GM23338 (cell line): ENCODE measurements around the gene IQSEC3. TPM values are rescaled to one million over a fixed set of nuclear protein-coding genes. Genes with fewer than 3 reads are reported as not detected.

Experiments
- ATAC-seq: fragments of 200-7000 bp; cut with Tn5 transposase; 3 replicates; pipeline ENCODE4 v1.9.1; 2020
- DNase-seq: peaks from one replicate; pipeline ENCODE4 v3.0.0-alpha.2; 2015; ENCODE audit warnings: low spot score
- H2AFZ ChIP-seq: fragments of 200-600 bp; sonication (generic); 2 replicates; pipeline ENCODE4 v1.8.0; 2016; ENCODE audit warnings: antibody characterized with exemption, mild to moderate bottlenecking, moderate library complexity
- H3F3A ChIP-seq: fragments of 200-600 bp; sonication (generic); replicated peaks from 2 replicates; pipeline ENCODE4 v1.8.0; 2017; ENCODE audit warnings: antibody characterized with exemption, mixed run types, low read depth
- H3K27ac ChIP-seq: fragments of 200-600 bp; sonication (generic); 2 replicates; pipeline ENCODE4 v1.6.1; 2016; ENCODE audit warnings: low read depth
- H3K27me3 ChIP-seq: fragments of 200-600 bp; sonication (generic); 2 replicates; pipeline ENCODE4 v1.8.0; 2016; ENCODE audit warnings: mild to moderate bottlenecking, mixed run types, moderate library complexity; ENCODE audit not compliant: insufficient read depth
- H3K36me3 ChIP-seq: fragments of 200-600 bp; sonication (generic); 2 replicates; pipeline ENCODE4 v1.8.0; 2016; ENCODE audit warnings: mild to moderate bottlenecking; ENCODE audit not compliant: insufficient read depth
- H3K4me1 ChIP-seq: fragments of 200-600 bp; sonication (generic); 2 replicates; pipeline ENCODE4 v1.8.0; 2016; ENCODE audit warnings: mild to moderate bottlenecking, moderate library complexity; ENCODE audit not compliant: insufficient read depth
- H3K4me2 ChIP-seq: fragments of 200-600 bp; sonication (generic); 2 replicates; pipeline ENCODE4 v1.7.1; 2017; ENCODE audit warnings: mixed run types
- H3K4me3 ChIP-seq: fragments of 200-600 bp; sonication (generic); 2 replicates; pipeline ENCODE4 v1.6.1; 2016; ENCODE audit warnings: mixed run types
- H3K79me2 ChIP-seq: fragments of 200-600 bp; sonication (generic); replicated peaks from 2 replicates; pipeline ENCODE4 v1.8.0; 2017; ENCODE audit warnings: mild to moderate bottlenecking; ENCODE audit not compliant: insufficient read depth
- H3K9me2 ChIP-seq: fragments of 200-600 bp; sonication (generic); 2 replicates; pipeline ENCODE4 v1.8.0; 2017; ENCODE audit not compliant: insufficient read depth
- H4K20me1 ChIP-seq: fragments of 200-600 bp; sonication (generic); replicated peaks from 2 replicates; pipeline ENCODE4 v1.8.0; 2017; ENCODE audit warnings: mild to moderate bottlenecking; ENCODE audit not compliant: insufficient read depth
- H3K27ac Mint-ChIP-seq: 2 replicates; pipeline ENCODE4 v1.8.0; 2020; ENCODE audit warnings: inconsistent platforms, mild to moderate bottlenecking, moderate library complexity, mixed read lengths
- H3K27me3 Mint-ChIP-seq: 3 replicates; pipeline ENCODE4 v1.8.0; 2022; ENCODE audit warnings: low read depth, mild to moderate bottlenecking, moderate library complexity, mixed read lengths, inconsistent platforms; ENCODE audit not compliant: insufficient read depth, poor library complexity
- H3K36me3 Mint-ChIP-seq: 3 replicates; pipeline ENCODE4 v1.8.0; 2021; ENCODE audit warnings: low read depth, mild to moderate bottlenecking, inconsistent platforms, moderate library complexity, mixed read lengths
- H3K4me1 Mint-ChIP-seq: 3 replicates; pipeline ENCODE4 v1.8.0; 2020; ENCODE audit warnings: mild to moderate bottlenecking, inconsistent platforms, mixed read lengths
- H3K4me3 Mint-ChIP-seq: 3 replicates; pipeline ENCODE4 v1.8.0; 2021; ENCODE audit warnings: moderate library complexity, mild to moderate bottlenecking, inconsistent platforms, mixed read lengths
- H3K9me3 Mint-ChIP-seq: 3 replicates; pipeline ENCODE4 v1.8.0; 2020; ENCODE audit warnings: moderate library complexity, mild to moderate bottlenecking, inconsistent platforms, mixed read lengths
- CREB1 ChIP-seq: fragments of 250-450 bp; sonication (Bioruptor Pico); IDR thresholded peaks from 2 replicates; pipeline ENCODE4 v1.5.0; 2020; ENCODE audit warnings: low read depth, mild to moderate bottlenecking, moderate library complexity
- CTCF ChIP-seq, 2 experiments: fragments of 200-600 bp in 1 of 2; sonication (generic) in 1 of 2; conservative IDR thresholded peaks; 2 replicates each; pipeline versions ENCODE4 v1.5.1 to v1.6.1; 2016 to 2017; ENCODE audit warnings: antibody characterized with exemption in 2 of 2, low read depth in 2 of 2, mild to moderate bottlenecking in 2 of 2, moderate library complexity in 1 of 2
- ETS1 ChIP-seq: IDR thresholded peaks from 2 replicates; pipeline ENCODE4 v1.6.1; 2016; ENCODE audit warnings: antibody characterized with exemption
- EZH2 ChIP-seq: fragments of 200-600 bp; sonication (generic); IDR thresholded peaks from one replicate; pipeline ENCODE4 v1.8.0; 2017; ENCODE audit warnings: antibody characterized with exemption, mild to moderate bottlenecking, low read depth; ENCODE audit not compliant: unreplicated experiment
- EZH2phosphoT487 ChIP-seq: fragments of 200-600 bp; sonication (generic); IDR thresholded peaks from one replicate; pipeline ENCODE4 v1.8.1; 2018; ENCODE audit warnings: antibody characterized with exemption; ENCODE audit not compliant: unreplicated experiment
- JUNB ChIP-seq: IDR thresholded peaks from one replicate; pipeline ENCODE4 v1.6.1; 2016; ENCODE audit warnings: antibody characterized with exemption; ENCODE audit not compliant: unreplicated experiment
- NANOG ChIP-seq: IDR thresholded peaks from 2 replicates; pipeline ENCODE4 v1.6.1; 2016; ENCODE audit warnings: antibody characterized with exemption, borderline replicate concordance
- POLR2AphosphoS5 ChIP-seq: IDR thresholded peaks from 2 replicates; pipeline ENCODE4 v1.6.1; 2016; ENCODE audit warnings: antibody characterized with exemption, low read depth
- REST ChIP-seq: IDR thresholded peaks from one replicate; pipeline ENCODE4 v1.6.1; 2018; ENCODE audit warnings: antibody characterized with exemption; ENCODE audit not compliant: unreplicated experiment
- STAT1 ChIP-seq: IDR thresholded peaks from one replicate; pipeline ENCODE4 v1.6.1; 2016; ENCODE audit warnings: antibody characterized with exemption; ENCODE audit not compliant: unreplicated experiment
- ZNF114 ChIP-seq: fragments of 250-450 bp; sonication (Bioruptor Pico); IDR thresholded peaks from 2 replicates; pipeline ENCODE4 v1.5.0; 2020; ENCODE audit warnings: mild to moderate bottlenecking, moderate library complexity
- ZNF331 ChIP-seq: fragments of 250-450 bp; sonication (Bioruptor Pico); IDR thresholded peaks from 2 replicates; pipeline ENCODE4 v1.5.0; 2020; ENCODE audit warnings: low read depth, mild to moderate bottlenecking, moderate library complexity
- ZNF462 ChIP-seq: fragments of 250-450 bp; sonication (Bioruptor Pico); IDR thresholded peaks from 2 replicates; pipeline ENCODE4 v1.5.0; 2020; ENCODE audit warnings: mild to moderate bottlenecking, moderate library complexity
- polyA plus RNA-seq: library from polyadenylated mRNA; unstranded; fragments of >200 nt; fragmentation: Nextera tagmentation; extraction: Ambion mirVana; gene quantifications from 2 replicates; pipeline ENCODE4 v1.2.1, GENCODE V29; 2016
- total RNA-seq: library from RNA; depleted of rRNA; stranded (reverse); fragments of >200 nt; shearing (Covaris generic); gene quantifications from 2 replicates; pipeline ENCODE4 v1.2.3, GENCODE V29; 2014

The IQSEC3 gene
- total and polyA plus RNA-seq, 2 experiments from 2014 or later = 2.1 to 3.6 TPM

GRCh38 chr12:182381-182892 is 115.9 kb downstream of the IQSEC3 start:
- DNase-seq = no peak
- H3K27ac Mint-ChIP-seq = no peak overlapping the region
- no peak overlapping the region for H2AFZ ChIP-seq

More at GRCh38 chr12:182381-182892, 115.9 kb downstream of the IQSEC3 start:
- Histone ChIP-seq H3K4me1 (no peaks in the 10 kb centered on the region; the same call in 1 of the 2 replicates), H3K27me3 (no peaks in the 10 kb centered on the region), H3K9me2 (no peaks in the 10 kb centered on the region), H3K27ac (no peak overlapping the region), H3F3A (no peaks in the 10 kb centered on the region), H3K79me2 (no peaks in the 10 kb centered on the region), H3K4me2 (no peak overlapping the region), H3K4me3 (no peak overlapping the region), H3K36me3 (no peaks in the 10 kb centered on the region; the same call in 1 of the 2 replicates), H4K20me1 (no peaks in the 10 kb centered on the region)
- no peak for ATAC-seq
- TF ChIP-seq CTCF (conservative IDR thresholded peaks at IDR 0.05; ENCODE audit: low read depth in 2 of 2) (no peak), EZH2 (no peak), ZNF331 (CRISPR knock-in tag) (no peak), CREB1 (CRISPR knock-in tag) (no peak), ZNF462 (CRISPR knock-in tag) (no peak), POLR2AphosphoS5 (no peak), REST (no peak), JUNB (no peak), NANOG (no peak), STAT1 (no peak), ZNF114 (CRISPR knock-in tag) (no peak), ETS1 (no peak), EZH2phosphoT487 (no peak)
- Mint-ChIP-seq H3K4me3 (no peak overlapping the region), H3K36me3 (no peaks in the 10 kb centered on the region; the same call in 2 of the 3 replicates), H3K9me3 (no peaks in the 10 kb centered on the region), H3K4me1 (peaks cover 23% of the 10 kb centered on the region), H3K27me3 (peaks cover 11% of the 10 kb centered on the region)
